Rectal smooth muscle tissue (tissue), 1 donor: ENCODE results near the gene VARS1.
A peak's percentile ranks its signal among the peaks of the same experiment; 100 is the strongest.
"Not testable (repeated sequence)": the region's sequence is repeated elsewhere in the genome, so short reads cannot be mapped to it uniquely, and the experiment has no call there.

Source experiments
- H3K27ac ChIP-seq: one replicate; pipeline ENCODE4 v1.7.0; 2013; ENCODE audit warnings: low read depth, low read length, inconsistent platforms
- H3K27me3 ChIP-seq: one replicate; pipeline ENCODE4 v1.7.0; 2013; ENCODE audit warnings: low read length; ENCODE audit not compliant: control insufficient read depth, insufficient read depth
- H3K36me3 ChIP-seq: one replicate; pipeline ENCODE4 v1.7.0; 2013; ENCODE audit warnings: low read length; ENCODE audit not compliant: control insufficient read depth, insufficient read depth
- H3K4me1 ChIP-seq: one replicate; pipeline ENCODE4 v1.7.0; 2013; ENCODE audit warnings: low read length; ENCODE audit not compliant: control insufficient read depth, insufficient read depth
- H3K4me3 ChIP-seq: one replicate; pipeline ENCODE4 v1.7.0; 2013; ENCODE audit warnings: low read length
- H3K9ac ChIP-seq: one replicate; pipeline ENCODE4 v1.7.0; 2013; ENCODE audit warnings: low read length

Gene VARS1

DNA sequence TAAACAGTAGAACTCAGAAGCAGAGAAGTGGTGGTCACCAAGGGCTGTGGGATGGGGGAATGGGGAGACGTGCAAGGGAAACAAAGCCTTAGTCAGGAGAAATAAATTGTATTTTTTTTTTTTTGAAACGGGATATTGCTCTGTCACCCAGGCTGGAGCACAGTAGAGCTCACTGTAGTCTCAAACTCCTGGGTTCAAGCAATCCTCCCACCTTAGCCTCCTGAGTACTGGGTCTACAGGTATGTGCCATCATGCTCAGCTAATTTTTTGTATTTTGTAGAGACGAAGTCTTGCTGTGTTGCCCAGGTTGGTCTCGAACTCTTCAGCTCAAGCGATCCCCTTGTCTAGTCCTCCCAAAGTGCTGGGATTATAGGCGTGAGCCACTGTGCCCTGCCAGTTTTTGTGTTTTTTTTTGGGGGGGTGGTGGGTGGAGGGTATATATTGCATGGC is 35.4 kb upstream of the VARS1 start:
- peak overlapping the region; percentile 48 for H3K27ac ChIP-seq
- H3K4me3 ChIP-seq = peak overlapping the region; percentile 88
- no peaks in the 10 kb centered on the region for H3K36me3 ChIP-seq
- H3K4me1 ChIP-seq = peaks cover 8% of the 10 kb centered on the region
- H3K9ac ChIP-seq = no peak overlapping the region
- no peaks in the 10 kb centered on the region for H3K27me3 ChIP-seq

DNA sequence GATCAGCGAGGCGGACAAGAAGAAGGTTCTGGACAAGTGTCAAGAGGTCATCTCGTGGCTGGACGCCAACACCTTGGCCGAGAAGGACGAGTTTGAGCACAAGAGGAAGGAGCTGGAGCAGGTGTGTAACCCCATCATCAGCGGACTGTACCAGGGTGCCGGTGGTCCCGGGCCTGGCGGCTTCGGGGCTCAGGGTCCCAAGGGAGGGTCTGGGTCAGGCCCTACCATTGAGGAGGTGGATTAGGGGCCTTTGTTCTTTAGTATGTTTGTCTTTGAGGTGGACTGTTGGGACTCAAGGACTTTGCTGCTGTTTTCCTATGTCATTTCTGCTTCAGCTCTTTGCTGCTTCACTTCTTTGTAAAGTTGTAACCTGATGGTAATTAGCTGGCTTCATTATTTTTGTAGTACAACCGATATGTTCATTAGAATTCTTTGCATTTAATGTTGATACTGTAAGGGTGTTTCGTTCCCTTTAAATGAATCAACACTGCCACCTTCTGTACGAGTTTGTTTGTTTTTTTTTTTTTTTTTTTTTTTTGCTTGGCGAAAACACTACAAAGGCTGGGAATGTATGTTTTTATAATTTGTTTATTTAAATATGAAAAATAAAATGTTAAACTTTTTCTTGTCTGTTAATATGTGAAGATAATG is 34.2 kb upstream of the VARS1 start:
- Histone ChIP-seq H3K36me3 (no peaks in the 10 kb centered on the region), H3K27ac (peak overlapping the region; percentile 48), H3K27me3 (no peaks in the 10 kb centered on the region), H3K9ac (peak overlapping the region; percentile 65), H3K4me3 (peak overlapping the region; percentile 88), H3K4me1 (peaks cover 6% of the 10 kb centered on the region)

DNA sequence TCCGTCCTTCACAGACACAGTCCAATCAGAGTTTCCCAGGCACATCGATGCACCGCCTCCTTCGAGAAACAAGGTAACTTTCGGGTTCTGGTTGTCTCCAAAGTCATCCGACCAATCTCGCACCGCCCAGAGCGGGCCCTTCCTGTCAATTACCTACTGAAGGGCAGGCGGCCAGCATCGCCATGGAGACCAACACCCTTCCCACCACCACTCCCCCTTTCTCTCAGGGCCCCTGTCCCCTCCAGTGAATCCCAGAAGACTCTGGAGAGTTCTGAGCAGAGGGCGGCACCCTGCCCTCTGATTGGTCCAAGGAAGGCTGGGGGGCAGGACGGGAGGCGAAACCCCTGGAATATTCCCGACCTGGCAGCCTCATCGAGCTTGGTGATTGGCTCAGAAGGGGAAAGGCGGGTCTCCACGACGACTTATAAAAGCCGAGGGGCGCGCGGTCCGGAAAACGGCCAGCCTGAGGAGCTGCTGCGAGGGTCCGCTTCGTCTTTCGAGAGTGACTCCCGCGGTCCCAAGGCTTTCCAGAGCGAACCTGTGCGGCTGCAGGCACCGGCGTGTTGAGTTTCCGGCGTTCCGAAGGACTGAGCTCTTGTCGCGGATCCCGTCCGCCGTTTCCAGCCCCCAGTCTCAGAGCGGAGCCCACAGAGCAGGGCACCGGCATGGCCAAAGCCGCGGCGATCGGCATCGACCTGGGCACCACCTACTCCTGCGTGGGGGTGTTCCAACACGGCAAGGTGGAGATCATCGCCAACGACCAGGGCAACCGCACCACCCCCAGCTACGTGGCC is 31.9 kb upstream of the VARS1 start, which contains the start of gene HSPA1B:
HSPA1B (plus strand) TSS at position 453 of the 794 bp plus-strand sequence; CDS start at position 666, 213 bp downstream.
- H3K4me1 ChIP-seq = peaks cover 15% of the 10 kb centered on the region
- peak within 1 kb of the TSS; percentile 86 for H3K4me3 ChIP-seq
- H3K9ac ChIP-seq = peak within 1 kb of the TSS; percentile 63
- peak within 1 kb of the TSS; percentile 99 for H3K27ac ChIP-seq
- no peaks in the 10 kb centered on the region for H3K27me3 ChIP-seq
- no peaks in the 10 kb centered on the region for H3K36me3 ChIP-seq

DNA sequence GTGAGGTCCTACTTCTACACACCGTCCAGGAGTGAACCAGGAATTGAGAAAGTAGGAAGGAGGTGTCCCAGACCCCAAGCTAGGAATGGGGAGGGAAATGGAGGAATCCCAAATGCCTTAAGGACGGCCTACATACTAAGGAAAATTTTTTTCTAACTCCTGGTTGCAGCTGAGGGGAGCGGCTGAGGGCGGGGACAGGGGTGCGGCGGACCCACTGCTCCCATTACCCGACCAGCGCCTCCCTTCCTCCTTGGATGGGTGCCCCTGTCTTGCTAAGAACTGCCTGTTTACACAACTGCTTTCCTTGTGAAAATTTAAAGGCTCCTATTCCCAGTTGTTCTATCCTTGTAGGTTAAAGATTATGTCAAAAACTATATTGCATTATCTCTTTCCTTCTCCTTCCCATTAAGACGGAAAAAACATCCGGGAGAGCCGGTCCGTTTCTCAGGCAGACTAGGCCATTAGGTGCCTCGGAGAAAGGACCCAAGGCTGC is 31.3 kb upstream of the VARS1 start:
- Histone ChIP-seq H3K4me3 (peak overlapping the region; percentile 86), H3K27me3 (no peaks in the 10 kb centered on the region), H3K4me1 (peaks cover 17% of the 10 kb centered on the region), H3K27ac (peak overlapping the region; percentile 99), H3K9ac (peak overlapping the region; percentile 50), H3K36me3 (no peaks in the 10 kb centered on the region)

DNA sequence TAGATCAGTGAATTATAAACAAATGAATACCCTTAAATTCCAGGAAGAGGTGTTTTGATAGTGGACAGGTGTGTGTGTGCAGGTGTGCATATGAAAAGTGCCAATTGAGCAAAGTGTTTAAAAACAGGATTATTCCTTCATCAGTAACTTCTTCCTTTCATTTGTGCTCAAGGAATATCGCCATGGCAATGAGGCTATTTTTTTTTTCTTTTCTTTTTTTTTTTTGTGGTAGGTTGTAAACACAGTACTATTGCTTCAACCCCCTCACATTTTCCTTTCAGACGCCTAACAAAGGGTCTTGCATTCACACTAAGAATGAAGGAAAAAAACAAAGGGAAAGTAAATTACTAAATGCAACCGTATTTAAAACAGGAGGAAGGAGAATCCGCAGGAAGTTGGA is 30.0 kb upstream of the VARS1 start:
- Histone ChIP-seq H3K4me1 (peaks cover 12% of the 10 kb centered on the region), H3K36me3 (no peaks in the 10 kb centered on the region), H3K27ac (peak overlapping the region; percentile 99), H3K9ac (no peak overlapping the region), H3K4me3 (no peak overlapping the region), H3K27me3 (no peaks in the 10 kb centered on the region)

DNA sequence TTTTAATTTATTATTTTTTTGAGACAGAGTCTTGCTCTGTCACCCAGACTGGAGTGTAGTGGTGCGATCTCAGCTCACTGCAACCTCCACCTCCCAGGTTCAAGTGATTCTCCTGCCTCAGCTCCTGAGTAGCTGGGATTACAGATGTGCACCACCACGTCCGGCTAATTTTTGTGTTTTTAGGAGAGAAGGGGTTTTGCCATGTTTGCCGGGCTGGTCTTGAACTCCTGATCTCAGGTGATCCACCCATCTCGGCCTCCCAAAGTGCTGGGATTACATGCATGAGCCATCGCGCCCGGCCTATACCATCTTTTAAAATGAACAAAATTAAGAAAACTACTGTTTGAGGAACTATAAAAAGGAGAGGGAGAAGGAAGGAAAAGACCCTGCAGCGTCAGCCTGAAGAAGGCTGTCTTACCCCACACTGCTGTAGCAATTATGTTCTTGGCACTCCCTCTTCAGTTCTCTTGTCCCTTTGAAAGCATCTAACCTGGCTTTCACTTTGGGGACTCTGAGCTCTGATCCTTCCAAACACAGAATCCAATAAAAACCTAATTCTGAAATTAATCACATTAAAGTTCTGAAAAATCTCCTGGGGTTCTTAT is 28.1 kb upstream of the VARS1 start:
- H3K27ac ChIP-seq, H3K9ac ChIP-seq, H3K27me3 ChIP-seq, H3K4me3 ChIP-seq, H3K36me3 ChIP-seq: not testable (repeated sequence)
- peaks cover 12% of the 10 kb centered on the region for H3K4me1 ChIP-seq

DNA sequence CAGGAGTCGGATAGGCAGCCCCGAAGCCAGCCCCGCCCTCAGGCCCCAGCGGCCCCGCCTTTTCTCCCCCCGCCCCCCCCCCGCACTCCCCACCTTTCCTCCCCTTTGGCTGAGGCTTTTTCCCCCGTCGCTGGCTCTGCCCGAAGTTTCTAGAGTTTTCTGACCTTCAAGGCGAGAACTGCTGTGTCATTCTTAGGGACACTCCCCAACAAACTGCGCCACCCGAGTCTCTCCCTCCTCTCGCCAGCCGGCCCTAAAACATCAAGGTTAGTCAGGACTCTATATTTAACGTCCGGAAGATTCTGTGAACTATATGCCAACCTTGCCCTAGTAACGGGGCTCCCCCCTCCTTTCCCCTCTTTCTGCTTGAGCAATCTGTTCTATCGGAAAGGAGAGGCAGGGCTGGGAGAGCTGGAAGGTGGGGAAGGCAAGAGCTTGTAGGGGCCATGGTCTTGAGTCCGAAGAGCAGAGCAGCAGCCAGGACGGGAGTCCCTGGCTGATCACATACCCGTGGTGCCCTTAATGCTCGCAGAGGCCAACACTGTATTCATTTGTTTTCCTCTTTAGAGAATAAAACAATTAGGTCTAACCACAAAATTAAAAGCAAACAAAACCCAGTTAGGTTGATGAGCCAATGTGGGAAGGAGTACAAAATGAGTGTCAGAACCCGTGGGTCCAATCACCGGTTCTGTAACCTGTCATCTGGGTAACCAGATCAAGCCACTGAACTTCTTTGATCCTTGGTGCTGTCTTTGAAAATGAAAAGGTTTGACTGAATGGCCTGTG is 26.7 kb upstream of the VARS1 start:
- H3K4me3 ChIP-seq = peak overlapping the region; percentile 82
- no peaks in the 10 kb centered on the region for H3K36me3 ChIP-seq
- peak overlapping the region; percentile 50 for H3K9ac ChIP-seq
- no peaks in the 10 kb centered on the region for H3K27me3 ChIP-seq
- peaks cover 15% of the 10 kb centered on the region for H3K4me1 ChIP-seq
- peak overlapping the region; percentile 98 for H3K27ac ChIP-seq

DNA sequence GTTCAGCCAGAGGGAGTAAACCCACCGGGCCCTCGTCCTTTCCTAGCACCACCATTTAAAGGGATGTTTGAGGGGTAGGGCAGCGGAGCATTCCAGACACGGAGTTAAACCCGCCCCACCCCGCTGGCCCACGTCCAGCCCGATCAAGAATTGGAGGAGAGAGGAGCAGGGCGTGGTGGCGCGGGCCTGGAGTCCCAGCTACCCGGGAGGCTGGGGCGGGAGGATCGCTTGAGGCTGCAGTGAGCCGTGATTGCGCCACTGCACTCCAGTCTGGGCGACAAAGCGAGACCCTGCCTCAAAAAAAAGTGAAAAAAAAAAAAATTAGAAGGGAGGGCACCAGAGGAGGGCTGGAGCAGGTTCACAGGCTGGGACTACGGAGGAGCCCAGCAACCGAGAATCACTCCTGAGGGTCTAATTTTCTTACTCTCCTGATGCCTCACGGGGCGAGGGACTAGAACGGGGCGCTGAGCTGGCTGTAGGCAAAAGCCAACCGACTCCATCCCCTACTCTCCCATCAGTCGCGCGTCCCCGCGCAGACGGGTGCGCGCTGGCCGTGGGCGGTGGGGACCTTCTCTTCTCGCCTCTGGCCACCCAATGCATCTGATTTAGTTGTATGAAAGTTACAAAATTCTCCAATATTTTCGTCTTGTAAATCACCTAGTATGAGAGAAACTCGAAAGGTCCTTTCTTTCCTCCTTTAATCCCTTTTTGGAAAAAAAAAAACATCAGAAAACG is 25.9 kb upstream of the VARS1 start:
- peaks cover 15% of the 10 kb centered on the region for H3K4me1 ChIP-seq
- no peaks in the 10 kb centered on the region for H3K36me3 ChIP-seq
- no peaks in the 10 kb centered on the region for H3K27me3 ChIP-seq
- peak overlapping the region; percentile 82 for H3K4me3 ChIP-seq
- H3K27ac ChIP-seq = peak overlapping the region; percentile 98
- peak overlapping the region; percentile 70 for H3K9ac ChIP-seq

DNA sequence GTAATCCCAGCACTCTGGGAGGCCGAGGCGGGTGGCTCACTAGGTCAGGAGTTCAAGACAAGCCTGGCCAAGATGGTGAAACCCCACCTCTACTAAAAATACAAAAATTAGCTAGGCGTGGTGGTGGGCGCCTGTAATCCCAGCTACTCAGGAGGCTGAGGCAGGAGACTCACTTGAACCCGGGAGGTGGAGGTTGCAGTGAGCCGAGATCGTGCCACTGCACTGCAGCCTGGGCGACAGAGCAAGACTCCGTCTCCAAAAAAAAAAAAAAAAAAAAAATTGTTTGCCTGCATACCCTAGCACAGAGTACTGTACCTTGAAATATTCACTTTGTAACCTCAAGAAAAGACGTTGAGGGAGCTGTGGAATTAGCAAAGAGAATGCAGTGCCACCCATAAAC is 24.8 kb upstream of the VARS1 start:
- H3K9ac ChIP-seq, H3K27me3 ChIP-seq, H3K36me3 ChIP-seq, H3K27ac ChIP-seq: not testable (repeated sequence)
- peaks cover 13% of the 10 kb centered on the region for H3K4me1 ChIP-seq
- H3K4me3 ChIP-seq = peak overlapping the region; percentile 8

DNA sequence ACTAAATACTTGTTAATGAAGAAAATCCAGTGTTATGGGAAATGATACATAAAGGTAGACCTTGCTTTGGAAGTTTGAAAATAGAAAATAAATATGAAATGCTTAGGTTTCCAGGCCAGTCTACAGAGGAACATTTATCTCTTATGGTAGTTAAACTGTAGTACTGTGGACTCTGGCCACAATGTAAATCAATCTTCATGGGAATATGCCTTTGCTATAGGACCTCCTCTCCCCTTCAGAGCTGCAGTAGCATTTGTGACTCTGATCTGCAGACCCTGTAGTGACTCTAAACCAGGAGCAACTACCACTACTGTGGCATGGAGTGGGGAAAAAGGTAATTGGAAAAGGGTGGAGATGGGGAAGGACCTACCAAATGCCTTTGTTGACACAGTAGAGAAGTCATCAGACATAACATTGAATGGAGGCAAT is 24.3 kb upstream of the VARS1 start:
- no peaks in the 10 kb centered on the region for H3K36me3 ChIP-seq
- H3K4me1 ChIP-seq = peaks cover 13% of the 10 kb centered on the region
- H3K27me3 ChIP-seq = no peaks in the 10 kb centered on the region
- peak overlapping the region; percentile 50 for H3K27ac ChIP-seq
- H3K4me3 ChIP-seq = no peak overlapping the region
- H3K9ac ChIP-seq = no peak overlapping the region

DNA sequence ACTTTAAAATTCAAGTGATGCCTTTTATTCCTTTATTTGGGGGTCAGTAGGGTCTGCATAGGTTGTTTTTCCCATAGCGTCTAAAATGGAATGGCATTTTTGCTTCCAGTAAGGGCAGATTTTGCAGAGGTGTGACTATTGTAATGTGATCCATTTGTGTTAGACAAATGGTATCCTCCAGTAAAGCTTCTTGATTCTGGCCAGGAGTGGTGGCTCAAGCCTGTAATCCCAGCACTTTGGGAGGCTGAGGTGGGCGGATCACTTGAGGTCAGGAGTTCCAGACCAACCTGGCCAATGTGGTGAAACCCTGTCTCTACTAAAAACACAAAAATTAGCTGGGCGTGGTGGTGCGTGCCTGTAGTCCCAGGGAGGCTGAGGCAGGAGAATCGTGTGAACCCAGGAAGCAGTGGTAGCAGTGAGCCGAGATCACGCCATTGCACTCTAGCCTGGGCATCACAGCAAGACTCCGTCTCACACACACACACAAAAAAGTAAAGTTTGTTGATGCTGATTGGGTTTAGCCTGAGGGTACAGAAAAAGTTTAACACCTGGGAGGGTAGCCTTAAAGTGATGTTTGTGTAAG is 22.5 kb upstream of the VARS1 start:
- Histone ChIP-seq H3K4me3 (peak overlapping the region; percentile 59), H3K27ac (peak overlapping the region; percentile 52), H3K4me1 (peaks cover 14% of the 10 kb centered on the region)
- H3K36me3 ChIP-seq, H3K9ac ChIP-seq, H3K27me3 ChIP-seq: not testable (repeated sequence)
